ENCODE data around the gene KLHL8. TPM values are rescaled to one million over a fixed set of nuclear protein-coding genes. Genes with fewer than 3 reads are reported as not detected.

The KLHL8 gene
- total RNA-seq: 13.0 to 15.2 TPM (median 14.4 TPM) in 3 replicates

DNA sequence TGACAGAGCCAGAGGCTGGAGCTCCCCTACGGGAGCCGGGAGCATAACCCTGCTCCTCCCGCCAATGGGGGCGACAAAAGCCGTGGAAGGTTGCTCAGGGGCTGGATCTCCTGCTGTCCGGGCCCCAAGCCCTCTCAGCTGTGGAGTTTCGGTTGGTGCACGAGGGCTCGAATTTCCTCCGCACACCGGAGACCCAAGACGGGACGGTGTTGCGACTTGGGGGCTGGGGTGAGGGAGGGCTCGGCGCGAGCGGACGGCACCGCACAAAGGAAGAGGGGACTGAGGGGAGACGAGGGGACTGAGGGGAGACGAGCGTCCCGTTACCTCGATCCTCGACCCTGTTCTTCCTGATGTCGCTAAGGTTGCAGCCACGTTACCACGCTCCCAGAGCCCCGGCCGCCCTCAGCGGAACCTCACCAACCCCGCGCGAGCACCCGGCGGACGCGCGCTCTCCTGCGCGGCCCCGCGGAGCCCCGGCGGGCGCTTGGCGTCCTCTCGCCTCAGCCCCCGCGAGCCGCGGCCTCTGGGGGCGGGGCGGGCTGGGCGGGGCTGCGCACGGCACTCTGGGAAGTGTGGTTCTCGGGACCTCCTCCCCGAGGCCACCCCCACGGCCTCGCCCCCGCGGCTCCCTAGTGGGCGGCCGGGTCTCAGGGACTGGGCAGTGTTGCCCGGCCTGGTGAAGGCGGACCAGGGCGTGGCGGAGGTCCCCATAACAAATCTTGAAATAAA, at the start of gene KLHL8:
KLHL8 (minus strand) TSS at position 525 of the 729 bp plus-strand sequence. CDS start 25,079 bp downstream, outside the sequence.
- DNase-seq (ENCODE audit: low spot score in 2 of 2, unreplicated experiment in 2 of 2): peak; percentile 68 to 82

DNA sequence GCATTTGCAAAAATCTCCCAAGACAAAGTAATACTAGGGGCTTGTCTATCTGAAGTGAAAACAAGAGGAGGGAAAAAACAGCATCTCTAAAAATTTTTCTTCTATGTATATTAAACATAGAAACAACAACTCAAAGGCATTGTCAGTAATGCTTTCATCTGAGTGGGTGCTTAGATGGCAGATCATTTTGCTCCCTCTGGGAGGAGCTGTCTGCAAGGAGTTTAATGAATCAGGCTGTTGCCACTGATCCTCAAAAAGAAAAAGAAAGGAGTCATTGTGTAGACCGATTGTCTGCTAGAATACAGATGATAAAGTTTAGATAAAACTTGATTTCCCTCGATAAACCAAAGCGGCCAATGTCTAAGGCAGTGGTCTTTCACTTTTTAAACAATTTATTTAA, 49.7 kb upstream of the KLHL8 start:
- H3K4me1 Mint-ChIP-seq: peaks cover 2% of the 10 kb centered on the region
- H3K9me3 Mint-ChIP-seq: no peaks in the 10 kb centered on the region
- no peak overlapping the region for H3K4me3 Mint-ChIP-seq
- TF ChIP-seq, protein P1, sequence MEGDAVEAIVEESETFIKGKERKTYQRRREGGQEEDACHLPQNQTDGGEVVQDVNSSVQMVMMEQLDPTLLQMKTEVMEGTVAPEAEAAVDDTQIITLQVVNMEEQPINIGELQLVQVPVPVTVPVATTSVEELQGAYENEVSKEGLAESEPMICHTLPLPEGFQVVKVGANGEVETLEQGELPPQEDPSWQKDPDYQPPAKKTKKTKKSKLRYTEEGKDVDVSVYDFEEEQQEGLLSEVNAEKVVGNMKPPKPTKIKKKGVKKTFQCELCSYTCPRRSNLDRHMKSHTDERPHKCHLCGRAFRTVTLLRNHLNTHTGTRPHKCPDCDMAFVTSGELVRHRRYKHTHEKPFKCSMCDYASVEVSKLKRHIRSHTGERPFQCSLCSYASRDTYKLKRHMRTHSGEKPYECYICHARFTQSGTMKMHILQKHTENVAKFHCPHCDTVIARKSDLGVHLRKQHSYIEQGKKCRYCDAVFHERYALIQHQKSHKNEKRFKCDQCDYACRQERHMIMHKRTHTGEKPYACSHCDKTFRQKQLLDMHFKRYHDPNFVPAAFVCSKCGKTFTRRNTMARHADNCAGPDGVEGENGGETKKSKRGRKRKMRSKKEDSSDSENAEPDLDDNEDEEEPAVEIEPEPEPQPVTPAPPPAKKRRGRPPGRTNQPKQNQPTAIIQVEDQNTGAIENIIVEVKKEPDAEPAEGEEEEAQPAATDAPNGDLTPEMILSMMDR (IDR thresholded peaks at IDR 0.05; ENCODE audit: unreplicated experiment): no peak
- DNase-seq (ENCODE audit: low spot score in 2 of 2, unreplicated experiment in 2 of 2): no peak
- H3K27ac Mint-ChIP-seq: no peak overlapping the region
- peaks cover 11% of the 10 kb centered on the region for H3K27me3 Mint-ChIP-seq (ENCODE audit: low read depth)
- no peaks in the 10 kb centered on the region for H3K36me3 Mint-ChIP-seq

More for the DNA sequence above, at the start of gene KLHL8:
- Mint-ChIP-seq H3K27me3 (ENCODE audit: low read depth) (peaks cover 3% of the 10 kb centered on the region), H3K4me1 (peaks cover 27% of the 10 kb centered on the region), H3K36me3 (no peaks in the 10 kb centered on the region), H3K4me3 (peak within 1 kb of the TSS; percentile 94), H3K27ac (peak within 1 kb of the TSS; percentile 97), H3K9me3 (no peaks in the 10 kb centered on the region)
- TF ChIP-seq, protein P1 (IDR thresholded peaks at IDR 0.05; ENCODE audit: unreplicated experiment): no peak

DNA sequence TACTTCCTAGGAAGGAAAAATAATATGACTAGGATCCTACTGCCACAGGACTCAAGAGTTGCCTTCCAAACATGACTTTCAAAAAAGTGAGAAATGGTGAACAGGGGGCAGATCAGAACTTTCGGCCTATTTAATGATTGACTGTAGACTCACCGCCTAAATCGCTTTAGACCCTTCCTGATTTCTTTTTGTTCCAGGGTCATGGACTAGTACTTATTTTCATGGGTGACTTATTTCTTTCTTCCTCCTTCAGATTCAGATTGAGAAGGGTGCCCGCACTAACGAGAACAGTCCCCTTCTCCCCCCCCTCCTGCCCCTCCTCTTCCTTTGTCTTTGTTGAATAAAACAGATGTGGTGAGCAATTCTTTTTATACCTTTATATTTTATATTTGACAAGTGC, 48.0 kb upstream of the KLHL8 start:
- no peak for DNase-seq (ENCODE audit: low spot score in 2 of 2, unreplicated experiment in 2 of 2)
- peaks cover 8% of the 10 kb centered on the region for H3K27me3 Mint-ChIP-seq (ENCODE audit: low read depth)
- no peak overlapping the region for H3K27ac Mint-ChIP-seq
- H3K4me1 Mint-ChIP-seq: peaks cover 2% of the 10 kb centered on the region
- H3K36me3 Mint-ChIP-seq: no peaks in the 10 kb centered on the region
- no peaks in the 10 kb centered on the region for H3K9me3 Mint-ChIP-seq
- no peak overlapping the region for H3K4me3 Mint-ChIP-seq
- TF ChIP-seq, protein P1 (IDR thresholded peaks at IDR 0.05; ENCODE audit: unreplicated experiment): no peak

DNA sequence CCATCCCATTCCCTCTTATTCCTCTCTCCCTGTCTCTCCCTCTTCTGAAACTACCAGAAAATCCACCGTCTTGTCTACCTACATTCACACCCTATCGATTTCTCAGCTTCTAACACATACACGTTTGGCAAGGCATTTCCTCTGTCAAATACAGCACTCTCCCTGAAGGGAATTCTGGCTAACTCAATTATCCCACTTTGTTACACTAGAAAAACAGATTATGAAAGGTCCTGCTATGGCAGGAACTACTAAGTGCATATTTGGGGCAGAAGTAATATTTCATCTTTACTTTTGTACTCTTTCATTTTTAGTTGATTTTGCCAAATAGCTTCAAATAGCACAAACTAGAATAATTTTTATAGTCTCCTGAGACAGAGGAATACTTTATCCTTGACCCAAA, 46.6 kb upstream of the KLHL8 start:
- H3K4me1 Mint-ChIP-seq: peaks cover 2% of the 10 kb centered on the region
- DNase-seq (ENCODE audit: low spot score in 2 of 2, unreplicated experiment in 2 of 2): no peak
- H3K9me3 Mint-ChIP-seq: peaks cover 4% of the 10 kb centered on the region
- no peak overlapping the region for H3K4me3 Mint-ChIP-seq
- H3K27ac Mint-ChIP-seq: no peak overlapping the region
- peaks cover 5% of the 10 kb centered on the region for H3K27me3 Mint-ChIP-seq (ENCODE audit: low read depth)
- TF ChIP-seq, protein P1 (IDR thresholded peaks at IDR 0.05; ENCODE audit: unreplicated experiment): no peak
- no peaks in the 10 kb centered on the region for H3K36me3 Mint-ChIP-seq

DNA sequence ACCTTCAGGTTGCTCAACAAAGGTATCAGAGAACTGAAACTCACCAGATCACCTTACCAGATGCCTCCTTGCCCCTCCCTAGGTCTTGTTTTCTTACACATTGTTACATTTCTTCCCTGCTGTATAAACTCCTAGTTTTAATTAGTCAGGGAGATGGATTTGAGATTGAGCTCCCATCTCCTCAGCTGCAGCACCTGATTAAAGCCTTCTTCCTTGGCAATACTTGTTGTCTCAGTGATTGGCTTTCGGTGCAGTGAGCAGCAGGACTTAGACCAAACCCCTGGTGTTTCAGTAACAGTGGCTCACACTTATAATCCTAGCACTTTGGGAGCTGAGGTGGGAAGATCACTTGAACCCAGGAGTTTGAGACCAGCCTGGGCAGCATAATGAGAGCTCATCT, 42.5 kb upstream of the KLHL8 start:
- Mint-ChIP-seq H3K27ac (no peak overlapping the region), H3K4me3 (no peak overlapping the region), H3K9me3 (peaks cover 4% of the 10 kb centered on the region), H3K36me3 (no peaks in the 10 kb centered on the region), H3K4me1 (peaks cover 2% of the 10 kb centered on the region), H3K27me3 (ENCODE audit: low read depth) (no peaks in the 10 kb centered on the region)
- DNase-seq (ENCODE audit: low spot score in 2 of 2, unreplicated experiment in 2 of 2): no peak
- TF ChIP-seq, protein P1 (IDR thresholded peaks at IDR 0.05; ENCODE audit: unreplicated experiment): no peak

All from mesothelial cell of epicardium (in vitro differentiated cells).